Thoracic aorta (tissue), 2 donors: ENCODE results near the gene MS4A15. TPM values are rescaled to one million over a fixed set of nuclear protein-coding genes. Genes with fewer than 3 reads are reported as not detected.

Experiments used
- ATAC-seq: fragments of 150-250 bp; one replicate; pipeline ENCODE4 v1.8.0; 2017; ENCODE audit warnings: low read depth; ENCODE audit not compliant: insufficient number of reproducible peaks, low FRiP score
- DNase-seq: peaks from one replicate; pipeline ENCODE4 v3.0.0-alpha.2; 2020; ENCODE audit warnings: low spot score
- H3K27ac ChIP-seq, 2 donors: fragments of 200-600 bp; sonication (generic); 1 replicate in 1 of 2; 2 replicates in 1 of 2; pipeline ENCODE4 v1.5.1; 2016; ENCODE audit warnings: mild to moderate bottlenecking in 2 of 2, moderate library complexity in 2 of 2
- H3K27me3 ChIP-seq: fragments of 200-600 bp; sonication (generic); replicated peaks from 2 replicates; pipeline ENCODE4 v1.6.0; 2016; ENCODE audit warnings: mild to moderate bottlenecking; ENCODE audit not compliant: insufficient read depth
- H3K36me3 ChIP-seq: fragments of 200-600 bp; sonication (generic); one replicate; pipeline ENCODE4 v1.5.1; 2016
- H3K4me1 ChIP-seq, 2 donors: fragments of 200-600 bp; sonication (generic); 1 replicate in 1 of 2; 2 replicates in 1 of 2; pipeline versions ENCODE4 v1.5.1 to v1.6.0; 2016; ENCODE audit warnings: low read depth in 2 of 2, mild to moderate bottlenecking in 1 of 2; ENCODE audit not compliant: control insufficient read depth in 1 of 2
- H3K4me3 ChIP-seq: fragments of 200-600 bp; sonication (generic); 2 replicates; pipeline ENCODE4 v1.5.1; 2016; ENCODE audit warnings: mild to moderate bottlenecking
- H3K9me3 ChIP-seq: fragments of 200-600 bp; sonication (generic); 2 replicates; pipeline ENCODE4 v1.5.1; 2016
- total RNA-seq, 2 donors: library from RNA; depleted of rRNA; stranded (reverse); fragments of >200 nt; gene quantifications; one replicate each; pipeline versions ENCODE4 v1.1.0 to v1.2.3, GENCODE V29; 2016
- TF ChIP-seq, protein P1 (sequence below): fragments of 200-600 bp; sonication (generic); IDR thresholded peaks from one replicate; pipeline ENCODE4 v1.5.1; 2019; ENCODE audit warnings: antibody characterized with exemption

MS4A15 gene
- total RNA-seq, 2 donors from 2014 or later: not detected

DNA sequence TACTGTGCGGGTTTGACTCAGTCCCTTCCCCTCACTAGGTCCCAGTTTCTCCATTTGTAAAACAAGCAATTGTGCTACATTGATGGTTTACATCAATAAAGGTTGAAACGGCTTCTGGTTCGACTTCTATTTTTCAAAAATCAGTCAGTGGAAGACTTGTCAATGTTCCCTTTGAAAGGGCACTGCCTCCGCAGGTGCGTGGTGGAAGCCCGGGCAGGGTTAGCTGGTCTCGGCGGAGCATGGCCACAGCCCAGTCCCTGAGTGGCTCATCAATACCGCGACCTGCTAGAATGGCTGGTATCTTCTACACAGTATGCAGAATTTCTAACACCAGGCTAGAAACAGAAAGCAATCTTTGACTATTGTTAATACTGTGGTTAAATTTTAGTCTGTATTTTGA is 44.5 kb downstream of the MS4A15 start:
- H3K36me3 ChIP-seq: no peaks in the 10 kb centered on the region
- no peak overlapping the region for H3K4me3 ChIP-seq
- H3K9me3 ChIP-seq: no peaks in the 10 kb centered on the region
- H3K4me1 ChIP-seq: no peaks in the 10 kb centered on the region
- DNase-seq: no peak
- no peak for ATAC-seq
- H3K27ac ChIP-seq: no peak overlapping the region
- TF ChIP-seq, protein P1, sequence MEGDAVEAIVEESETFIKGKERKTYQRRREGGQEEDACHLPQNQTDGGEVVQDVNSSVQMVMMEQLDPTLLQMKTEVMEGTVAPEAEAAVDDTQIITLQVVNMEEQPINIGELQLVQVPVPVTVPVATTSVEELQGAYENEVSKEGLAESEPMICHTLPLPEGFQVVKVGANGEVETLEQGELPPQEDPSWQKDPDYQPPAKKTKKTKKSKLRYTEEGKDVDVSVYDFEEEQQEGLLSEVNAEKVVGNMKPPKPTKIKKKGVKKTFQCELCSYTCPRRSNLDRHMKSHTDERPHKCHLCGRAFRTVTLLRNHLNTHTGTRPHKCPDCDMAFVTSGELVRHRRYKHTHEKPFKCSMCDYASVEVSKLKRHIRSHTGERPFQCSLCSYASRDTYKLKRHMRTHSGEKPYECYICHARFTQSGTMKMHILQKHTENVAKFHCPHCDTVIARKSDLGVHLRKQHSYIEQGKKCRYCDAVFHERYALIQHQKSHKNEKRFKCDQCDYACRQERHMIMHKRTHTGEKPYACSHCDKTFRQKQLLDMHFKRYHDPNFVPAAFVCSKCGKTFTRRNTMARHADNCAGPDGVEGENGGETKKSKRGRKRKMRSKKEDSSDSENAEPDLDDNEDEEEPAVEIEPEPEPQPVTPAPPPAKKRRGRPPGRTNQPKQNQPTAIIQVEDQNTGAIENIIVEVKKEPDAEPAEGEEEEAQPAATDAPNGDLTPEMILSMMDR: no peak
- no peaks in the 10 kb centered on the region for H3K27me3 ChIP-seq

DNA sequence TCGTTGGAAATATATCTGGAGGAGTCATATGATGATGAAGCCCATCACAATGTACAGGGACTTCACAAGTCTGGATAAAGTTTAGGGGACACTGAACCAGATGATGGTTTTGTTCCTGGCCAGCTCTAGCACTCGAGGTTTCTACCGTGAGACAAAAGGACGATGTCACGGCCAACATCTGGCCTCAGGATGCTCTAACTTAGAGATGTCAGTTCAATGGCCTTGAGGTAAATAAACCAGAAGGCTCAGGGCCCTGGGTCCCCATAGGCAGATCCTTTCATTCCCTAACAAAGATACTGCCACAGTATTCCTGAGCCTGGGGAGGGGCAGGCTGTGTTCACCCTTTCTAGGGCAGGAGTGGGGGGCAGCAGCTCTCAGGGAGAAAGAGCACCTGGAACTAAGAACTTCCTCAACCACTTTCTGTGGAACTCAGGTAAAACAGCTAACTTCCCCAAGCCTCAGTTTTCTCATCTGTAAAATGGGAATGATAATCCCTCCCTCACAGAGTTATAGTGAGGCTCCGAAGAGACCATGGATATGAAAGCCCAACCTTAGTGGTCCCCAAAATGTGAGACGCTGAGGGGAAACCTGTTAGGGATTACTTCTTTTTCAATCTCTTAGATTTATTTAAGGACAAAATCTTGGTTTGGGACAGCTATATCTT is 46.7 kb downstream of the MS4A15 start:
- no peak for DNase-seq
- no peak overlapping the region for H3K27ac ChIP-seq
- no peaks in the 10 kb centered on the region for H3K36me3 ChIP-seq
- no peak for ATAC-seq
- H3K4me3 ChIP-seq: no peak overlapping the region
- no peaks in the 10 kb centered on the region for H3K4me1 ChIP-seq
- no peaks in the 10 kb centered on the region for H3K9me3 ChIP-seq
- no peaks in the 10 kb centered on the region for H3K27me3 ChIP-seq
- TF ChIP-seq, protein P1: no peak

DNA sequence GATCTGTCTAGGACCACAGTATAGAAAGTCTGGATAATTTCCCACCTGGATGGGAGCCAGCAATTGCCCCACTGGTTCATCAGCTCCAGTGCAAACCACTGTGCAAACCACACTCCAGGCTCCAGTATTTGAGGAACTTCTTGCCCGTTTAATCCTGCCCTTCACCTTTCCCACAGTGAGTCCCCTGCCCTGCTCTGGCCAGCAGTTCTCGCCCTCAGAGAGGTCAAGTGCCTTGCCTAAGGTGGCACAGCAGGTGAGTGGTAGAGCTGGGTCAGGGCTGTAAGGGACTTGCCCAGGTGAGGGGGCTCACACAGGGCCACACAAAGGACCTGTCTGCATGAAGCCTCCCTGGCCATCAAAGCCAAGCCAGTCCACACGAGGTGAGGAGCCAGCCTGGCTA is 52.6 kb downstream of the MS4A15 start:
- Histone ChIP-seq H3K27me3 (no peaks in the 10 kb centered on the region), H3K9me3 (no peaks in the 10 kb centered on the region), H3K4me3 (no peak overlapping the region), H3K4me1 (no peaks in the 10 kb centered on the region), H3K36me3 (no peaks in the 10 kb centered on the region), H3K27ac (no peak overlapping the region)
- ATAC-seq (no peak), DNase-seq (no peak)
- TF ChIP-seq, protein P1: no peak

DNA sequence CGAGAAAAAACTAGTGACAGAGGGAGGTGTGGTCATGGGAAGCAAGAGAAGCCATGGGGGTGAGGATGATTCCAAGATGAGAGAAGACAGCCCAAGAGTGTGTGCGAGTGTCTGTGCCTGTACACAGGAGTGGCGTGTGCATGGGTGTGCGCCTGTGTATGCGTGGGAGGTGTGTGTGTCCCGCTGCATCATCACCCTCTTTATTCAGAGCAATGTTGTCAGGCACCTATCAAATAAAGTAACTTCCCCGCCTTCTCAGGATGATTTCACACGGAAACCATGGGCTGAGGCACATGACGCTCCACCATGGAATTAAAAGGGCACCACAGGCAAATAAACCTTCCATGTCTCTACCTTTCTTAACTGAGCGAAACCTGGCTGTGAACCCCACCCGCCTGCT is 53.0 kb downstream of the MS4A15 start:
- Histone ChIP-seq H3K27me3 (no peaks in the 10 kb centered on the region), H3K27ac (no peak overlapping the region), H3K9me3 (no peaks in the 10 kb centered on the region), H3K4me3 (no peak overlapping the region), H3K4me1 (no peaks in the 10 kb centered on the region), H3K36me3 (no peaks in the 10 kb centered on the region)
- ATAC-seq (no peak), DNase-seq (no peak)
- TF ChIP-seq, protein P1: no peak

DNA sequence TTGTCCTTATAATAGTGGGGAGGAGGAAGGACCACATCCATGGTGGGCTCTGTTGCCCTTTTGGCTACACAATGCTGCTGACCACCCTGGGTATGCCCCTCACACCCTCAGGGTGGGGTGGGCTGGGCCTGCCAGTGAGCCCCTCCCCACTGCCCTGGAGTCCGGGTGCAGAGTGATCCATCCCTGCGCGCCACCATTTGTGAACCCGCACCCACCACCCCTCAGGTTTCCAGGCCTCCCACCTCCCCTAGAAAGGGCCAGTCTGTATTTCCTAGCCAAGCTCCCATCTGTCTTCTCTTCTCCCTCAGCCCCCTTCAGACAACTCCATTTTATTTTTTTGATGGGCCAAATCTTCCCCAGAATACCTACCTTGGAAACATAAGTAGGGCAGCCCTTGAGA is 53.5 kb downstream of the MS4A15 start:
- no peaks in the 10 kb centered on the region for H3K27me3 ChIP-seq
- no peaks in the 10 kb centered on the region for H3K36me3 ChIP-seq
- no peaks in the 10 kb centered on the region for H3K9me3 ChIP-seq
- no peak overlapping the region for H3K4me3 ChIP-seq
- no peak overlapping the region for H3K27ac ChIP-seq
- TF ChIP-seq, protein P1: no peak
- no peaks in the 10 kb centered on the region for H3K4me1 ChIP-seq
- no peak for DNase-seq
- ATAC-seq: no peak
